GM19193 (cell line): ENCODE measurements around the gene KREMEN2.

Experiments
- POLR2A ChIP-seq: IDR thresholded peaks from 4 replicates; pipeline ENCODE4 v1.6.1; 2011; ENCODE audit not compliant: insufficient read depth, insufficient read length; ENCODE audit errors: extremely low read depth

Gene KREMEN2

DNA sequence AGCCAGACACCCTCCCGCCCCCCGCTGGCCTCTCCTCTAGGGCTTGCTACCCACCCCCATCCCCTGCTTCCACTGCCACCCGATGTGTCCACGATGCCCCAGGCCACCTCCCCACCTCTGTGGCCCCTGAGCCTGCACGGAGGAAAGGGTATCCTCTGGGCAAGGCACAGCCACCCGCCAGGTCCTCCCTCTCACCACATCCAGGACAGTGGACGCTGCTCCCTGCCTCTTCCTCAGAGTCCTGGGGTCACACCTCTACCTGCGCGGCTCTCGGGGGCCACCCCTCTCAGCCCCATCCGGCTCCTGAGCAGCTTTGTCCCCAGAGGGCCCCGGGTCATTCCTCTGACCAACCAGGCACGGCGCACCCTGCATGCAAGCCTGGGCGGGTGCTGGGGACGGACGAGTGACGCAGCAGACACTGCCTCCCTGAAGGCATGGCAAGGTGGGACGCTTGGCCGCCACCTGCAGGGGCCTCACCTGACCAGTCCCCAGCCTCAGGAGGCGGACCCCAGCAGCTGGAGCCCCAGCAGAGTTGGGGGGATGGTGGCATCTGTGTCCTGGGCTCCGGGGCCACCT lies 27.6 kb upstream of the KREMEN2 start:
- TF ChIP-seq POLR2A = no peak

DNA sequence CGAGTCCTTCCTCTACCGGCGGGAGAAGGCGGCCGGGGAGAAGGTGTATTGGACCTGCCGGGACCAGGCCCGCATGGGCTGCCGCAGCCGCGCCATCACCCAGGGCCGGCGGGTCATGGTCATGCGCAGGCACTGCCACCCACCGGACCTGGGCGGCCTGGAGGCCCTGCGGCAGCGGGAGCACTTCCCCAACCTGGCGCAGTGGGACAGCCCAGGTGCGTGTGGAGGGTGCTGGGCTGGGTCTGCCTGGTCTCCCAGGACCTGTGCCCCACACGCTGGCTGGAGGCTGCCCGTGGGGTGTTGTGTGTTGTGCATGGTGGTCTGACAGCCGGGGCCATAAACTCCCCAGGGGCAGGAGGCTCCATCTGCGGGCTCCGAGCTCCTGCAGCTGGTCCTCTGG lies 26.9 kb upstream of the KREMEN2 start:
- TF ChIP-seq POLR2A = no peak

DNA sequence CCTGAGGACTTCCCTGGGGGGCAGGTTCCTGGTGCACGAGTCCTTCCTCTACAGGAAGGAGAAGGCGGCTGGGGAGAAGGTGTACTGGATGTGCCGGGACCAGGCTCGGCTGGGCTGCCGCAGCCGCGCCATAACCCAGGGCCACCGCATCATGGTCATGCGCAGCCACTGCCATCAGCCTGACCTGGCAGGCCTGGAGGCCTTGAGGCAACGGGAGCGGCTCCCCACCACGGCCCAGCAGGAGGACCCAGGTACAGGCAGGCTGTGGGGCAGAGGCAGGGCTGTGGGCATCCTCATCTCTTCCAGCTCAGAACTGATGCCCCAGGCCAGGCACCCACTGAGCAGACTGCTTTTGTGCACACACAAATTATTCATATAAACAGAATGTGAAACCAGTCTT lies 25.9 kb upstream of the KREMEN2 start:
- TF ChIP-seq POLR2A = no peak

DNA sequence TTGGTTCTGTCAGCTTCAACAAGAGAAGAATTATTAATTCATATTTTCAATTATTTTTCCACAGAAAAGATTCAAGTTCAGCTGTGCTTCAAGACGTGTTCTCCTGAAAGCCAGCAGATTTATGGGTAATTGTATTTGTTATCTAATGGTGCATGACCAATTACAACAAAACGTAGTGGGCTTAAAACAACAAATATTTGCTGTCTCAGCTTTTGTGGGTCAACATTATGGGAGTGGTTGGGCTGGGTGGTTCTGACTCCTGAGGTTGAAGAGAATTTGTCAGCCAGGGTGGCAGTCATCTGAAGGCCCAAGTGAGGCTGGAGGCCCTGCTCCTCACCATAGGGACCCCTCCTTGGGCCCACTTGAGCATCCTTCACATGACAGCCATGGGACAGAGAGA lies 24.1 kb upstream of the KREMEN2 start:
- no peak for TF ChIP-seq POLR2A

DNA sequence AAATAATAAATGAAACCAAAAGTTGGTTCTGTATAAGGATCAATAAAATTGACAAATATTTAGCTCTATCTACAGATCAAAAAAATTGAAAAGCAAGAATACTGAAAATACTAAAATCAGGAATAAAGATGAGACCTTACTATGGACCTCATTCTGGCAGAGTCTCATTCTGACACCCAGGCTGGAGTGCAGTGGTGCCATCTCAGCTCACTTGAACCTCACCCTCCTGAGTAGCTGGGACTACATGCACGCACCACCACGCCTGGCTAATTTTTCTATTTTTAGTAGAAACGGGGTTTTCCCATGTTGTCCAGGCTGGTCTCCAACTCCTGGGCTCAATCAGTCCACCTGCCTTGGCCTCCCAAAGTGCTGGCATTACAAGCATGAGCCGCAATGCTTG lies 22.0 kb upstream of the KREMEN2 start:
- TF ChIP-seq POLR2A = no peak

DNA sequence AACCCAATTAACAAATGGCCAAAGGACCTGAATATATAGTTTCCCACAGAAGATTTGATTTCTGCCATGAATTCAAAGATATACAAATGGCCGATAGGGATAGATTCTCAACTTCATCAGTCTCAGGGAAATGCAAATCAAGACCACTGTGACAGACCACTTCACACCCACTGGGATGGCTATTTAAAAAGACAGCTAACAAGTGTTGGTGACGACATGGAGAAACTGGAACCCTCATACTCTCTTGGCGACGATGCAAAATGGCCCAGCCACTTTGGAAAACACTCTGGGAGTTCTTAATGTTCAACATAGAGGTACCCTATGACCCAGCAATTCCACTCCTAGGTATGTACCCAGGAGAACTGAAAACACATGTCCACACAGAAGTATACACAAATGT lies 17.4 kb upstream of the KREMEN2 start:
- no peak for TF ChIP-seq POLR2A

DNA sequence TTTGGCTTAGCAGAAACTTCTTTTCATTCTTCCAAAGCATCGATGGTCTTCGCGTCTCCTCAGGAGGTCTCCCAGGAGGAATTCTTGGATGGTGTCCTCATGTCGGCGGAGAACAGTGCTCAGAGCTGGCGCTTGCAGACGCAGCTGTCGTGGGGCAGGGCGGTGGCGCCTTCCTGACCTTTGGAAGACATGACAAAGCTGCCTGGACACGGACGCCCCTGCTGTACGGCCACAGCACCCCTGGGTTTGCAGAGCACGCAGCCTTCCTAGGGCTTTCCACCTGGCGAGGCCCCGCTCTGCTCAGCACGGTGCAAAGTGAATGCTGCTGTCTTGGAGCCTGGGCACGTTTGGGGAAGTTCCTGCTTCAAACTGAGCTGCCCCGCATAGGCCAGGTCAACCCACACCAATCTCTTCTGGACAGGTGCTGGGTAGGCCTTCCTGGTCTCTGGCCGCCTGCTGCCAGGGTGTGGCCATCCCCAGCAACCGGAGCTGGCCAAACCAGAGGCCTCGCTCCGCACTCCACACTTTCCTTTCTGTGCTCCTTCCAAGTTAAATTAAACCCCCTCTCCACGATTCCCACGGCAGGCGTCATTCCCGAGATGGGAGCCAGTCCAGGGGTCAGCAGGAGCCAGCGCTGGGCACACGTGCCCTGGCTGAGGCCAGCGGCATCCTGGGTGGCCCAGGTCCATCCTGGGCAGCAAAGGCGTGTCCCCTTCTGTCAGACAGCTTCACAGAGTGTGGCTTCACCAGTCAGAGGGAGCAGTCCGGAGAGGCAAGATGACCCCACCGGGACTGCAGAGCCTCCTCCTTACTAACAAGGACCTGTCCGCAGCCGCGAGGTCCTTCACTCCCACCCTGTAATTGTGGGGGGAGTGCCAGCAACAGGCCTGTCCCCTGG lies 15.0 kb upstream of the KREMEN2 start:
- no peak for TF ChIP-seq POLR2A

DNA sequence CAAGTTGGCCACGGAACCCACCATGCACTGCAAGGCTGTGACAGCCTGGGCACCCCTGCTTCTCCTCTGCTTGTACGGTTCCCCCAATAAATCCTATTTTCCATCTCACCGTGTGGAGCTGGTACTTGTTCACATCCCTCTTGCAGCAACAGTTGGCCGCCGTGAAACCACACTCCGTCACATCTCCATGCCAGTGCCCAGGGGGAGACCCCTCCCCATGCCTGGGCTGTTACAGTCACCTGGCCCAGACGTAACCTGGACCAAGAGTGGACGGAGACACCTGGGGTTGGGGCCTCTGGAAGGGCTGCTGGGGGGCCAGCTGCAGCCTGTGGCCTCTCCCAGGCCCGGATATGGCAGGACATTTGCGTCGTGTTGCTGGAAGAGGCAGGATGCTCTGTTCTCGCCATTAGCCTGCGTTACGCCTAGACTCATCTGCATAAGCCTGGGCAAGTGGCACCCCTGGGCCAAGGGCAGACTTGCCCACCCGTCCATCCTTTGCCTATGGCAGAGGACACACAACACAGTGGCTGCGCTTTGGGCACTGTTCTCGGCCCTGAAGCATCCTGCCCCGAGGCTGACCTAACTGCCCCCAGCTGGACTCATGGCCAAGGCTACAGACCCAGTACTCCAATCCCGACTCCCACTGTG lies 14.2 kb upstream of the KREMEN2 start:
- no peak for TF ChIP-seq POLR2A

DNA sequence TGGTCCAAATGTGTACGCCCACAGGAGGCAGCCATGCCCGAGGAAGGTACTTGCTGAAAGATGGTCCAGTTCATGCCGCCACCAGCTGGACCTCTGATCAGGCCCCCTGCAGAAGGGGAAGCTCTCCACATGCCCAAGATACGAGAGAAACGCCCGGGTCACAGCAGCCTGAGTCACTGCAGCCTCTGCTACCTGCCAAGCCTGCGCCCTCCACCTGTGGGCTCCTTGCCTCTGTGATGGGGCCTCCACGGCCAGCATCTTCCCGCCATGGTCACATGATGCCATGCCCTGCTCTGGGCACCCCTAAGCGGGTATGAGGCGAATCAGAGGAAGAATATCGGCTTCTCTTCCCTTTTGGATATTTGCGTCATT lies 13.7 kb upstream of the KREMEN2 start:
- no peak for TF ChIP-seq POLR2A

DNA sequence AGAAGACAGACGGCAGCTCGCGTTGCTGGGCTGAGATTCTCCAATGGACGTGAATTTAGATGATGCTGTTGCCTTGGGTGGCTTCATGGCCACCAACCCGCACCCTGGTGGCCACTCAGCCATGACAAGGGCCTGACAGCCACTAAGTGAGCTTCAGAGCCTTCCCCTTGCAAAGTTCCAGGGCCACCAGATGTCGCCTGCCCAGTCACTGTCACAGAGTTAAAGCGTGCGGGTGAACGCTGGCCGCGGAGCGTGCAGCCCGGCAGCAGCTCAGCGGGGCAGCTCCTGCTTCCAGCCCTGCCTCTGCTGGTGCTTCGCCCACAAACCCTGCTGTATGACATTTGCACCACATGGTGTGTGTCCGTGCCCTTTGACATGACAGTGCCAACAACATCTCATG lies 13.3 kb upstream of the KREMEN2 start:
- TF ChIP-seq POLR2A = no peak

DNA sequence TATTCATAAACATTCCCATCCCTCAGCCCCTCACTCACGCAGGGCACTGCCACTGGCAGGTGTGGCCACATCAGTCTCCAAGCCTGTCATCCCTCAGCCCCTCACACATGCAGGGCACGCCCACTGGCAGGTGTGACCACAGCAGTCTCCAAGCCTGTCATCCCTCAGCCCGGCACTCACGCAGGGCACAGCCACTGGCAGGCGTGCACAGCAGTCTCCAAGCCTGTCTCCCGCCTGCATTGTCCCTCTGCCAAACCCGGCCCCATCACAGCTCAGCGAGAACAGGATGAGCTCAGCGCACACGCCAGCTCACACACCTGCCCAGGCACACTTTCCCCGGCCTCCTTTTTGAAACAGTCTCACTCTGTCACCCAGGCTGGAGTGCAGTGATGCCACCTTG lies 11.4 kb upstream of the KREMEN2 start:
- TF ChIP-seq POLR2A = no peak

DNA sequence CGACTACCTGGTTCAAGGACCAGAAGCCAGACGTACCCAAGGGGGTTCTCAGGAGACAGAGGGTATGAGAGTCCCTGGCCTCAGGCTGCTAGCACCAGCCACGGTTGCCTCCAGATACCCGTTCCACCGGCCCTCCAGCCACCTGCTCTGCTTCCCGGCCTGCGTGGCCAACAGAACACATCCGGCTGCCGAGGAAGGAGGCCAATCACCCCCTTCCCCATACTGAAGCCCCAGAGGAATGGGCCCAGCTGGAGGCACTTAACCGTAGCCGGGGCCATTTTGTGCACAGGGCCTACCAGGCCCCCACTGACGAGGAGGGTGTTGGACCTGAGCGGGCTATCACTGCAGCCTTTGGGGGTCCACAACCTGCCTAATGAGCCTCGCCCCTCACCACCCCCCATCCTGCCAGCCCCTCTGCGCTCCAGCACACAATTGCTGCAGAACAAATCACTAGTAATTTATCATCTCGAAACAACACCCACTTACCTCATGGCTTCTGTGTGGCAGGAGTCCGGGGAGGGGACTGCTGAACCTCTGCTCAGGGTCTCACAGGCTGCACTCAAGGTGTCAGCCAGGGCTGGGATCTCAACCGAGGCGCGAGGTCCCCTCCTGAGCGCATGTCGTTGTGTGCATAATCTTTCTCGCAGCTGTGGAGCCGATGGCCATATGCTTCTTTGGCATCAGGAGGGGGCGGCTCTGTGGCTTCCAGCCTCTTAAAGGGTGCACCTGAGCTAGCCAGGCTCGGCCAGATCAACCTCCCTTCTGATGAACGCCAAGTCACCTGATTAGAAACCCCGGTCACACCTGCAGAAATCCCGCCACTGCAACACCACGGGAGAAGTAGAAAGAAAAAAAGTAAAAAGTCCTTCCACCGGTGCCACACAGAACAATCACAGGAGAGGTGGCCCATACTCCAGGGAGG lies 10.1 kb upstream of the KREMEN2 start:
- no peak for TF ChIP-seq POLR2A

DNA sequence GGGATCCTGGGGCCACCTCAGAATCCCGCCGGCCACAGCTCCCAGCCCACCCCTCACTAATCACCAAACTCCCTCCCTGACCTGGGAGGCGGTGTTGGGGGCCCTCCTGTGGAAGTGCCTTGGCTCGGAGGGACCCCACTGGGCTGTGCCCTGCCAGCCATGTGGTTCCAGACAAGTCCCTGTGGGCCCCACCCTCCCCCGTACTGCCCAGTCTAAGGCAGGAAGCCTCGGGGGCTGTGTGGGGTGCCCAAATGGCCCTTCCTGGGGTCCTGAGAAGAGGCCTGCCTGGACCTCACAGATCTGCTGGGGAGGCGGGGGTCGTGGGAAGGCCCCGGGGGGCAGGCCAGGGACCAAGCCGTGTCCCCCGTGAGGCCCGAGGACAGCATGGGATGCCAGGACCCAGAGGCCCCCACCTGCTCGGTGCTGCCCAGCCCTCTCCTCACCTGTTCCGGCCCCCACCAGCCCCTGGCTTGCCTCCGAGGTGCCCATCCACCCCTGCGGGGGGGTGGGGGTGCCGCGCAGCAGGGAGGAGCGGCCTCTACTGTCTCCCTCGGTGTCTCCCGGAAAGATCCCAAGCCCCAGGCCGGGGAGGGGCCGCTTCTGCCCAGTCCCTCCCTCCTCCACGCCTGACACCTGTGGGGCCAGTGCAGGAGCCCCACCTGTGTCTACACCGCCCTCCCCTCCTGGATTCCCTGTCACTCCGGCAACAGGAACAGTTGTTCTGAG lies 9.3 kb upstream of the KREMEN2 start:
- TF ChIP-seq POLR2A = no peak

DNA sequence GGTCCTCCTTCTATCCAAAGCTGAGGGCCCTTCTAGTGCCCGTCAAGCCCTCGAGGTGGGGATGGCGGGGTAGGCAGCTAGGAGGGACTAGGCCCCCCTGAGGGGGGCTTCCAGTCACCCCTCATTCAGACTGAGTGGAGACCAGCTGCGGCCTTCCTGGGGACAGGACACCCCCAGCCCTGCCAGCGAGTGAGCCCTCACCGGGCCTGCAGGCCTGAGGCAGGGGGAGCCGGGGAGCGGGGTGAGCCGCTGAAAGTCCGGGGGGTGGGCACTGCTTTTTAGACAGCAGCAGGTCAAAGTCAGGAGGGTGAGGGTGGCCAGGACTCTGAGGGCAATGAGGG lies 8.7 kb upstream of the KREMEN2 start:
- no peak for TF ChIP-seq POLR2A
